WTC11 (cell line): Measurements from ENCODE around the gene SLC12A2. TPM values are rescaled to one million over a fixed set of nuclear protein-coding genes. Genes with fewer than 3 reads are reported as not detected.

ENCODE experiments used
- ATAC-seq: fragments of 200-7000 bp; cut with Tn5 transposase; 2 replicates; pipeline ENCODE4 v1.10.0; 2021; ENCODE audit warnings: mild to moderate bottlenecking, moderate library complexity
- CTCF ChIA-PET: fragments of 300-600 bp; sonication (Branson Sonifier 250); formaldehyde crosslinking; loops from one replicate; lab custom pipeline; 2021; ENCODE audit warnings: antibody characterized with exemption; lab: Charles Lee
- POLR2A ChIA-PET: fragments of 350-600 bp; sonication (Branson Sonifier 250); formaldehyde crosslinking; loops from one replicate; lab custom pipeline; 2021; ENCODE audit warnings: antibody characterized with exemption; lab: Charles Lee
- DNase-seq: peaks from one replicate; pipeline ENCODE4 v3.0.0; 2021; ENCODE audit warnings: low spot score
- H3K27ac Mint-ChIP-seq: 2 replicates; pipeline ENCODE4 v1.8.0; 2021; ENCODE audit warnings: mixed read lengths
- H3K27me3 Mint-ChIP-seq: 2 replicates; pipeline ENCODE4 v1.8.0; 2021; ENCODE audit warnings: low read depth, mild to moderate bottlenecking, moderate library complexity, mixed read lengths
- H3K36me3 Mint-ChIP-seq: 2 replicates; pipeline ENCODE4 v1.8.0; 2021; ENCODE audit warnings: mixed read lengths
- H3K4me1 Mint-ChIP-seq: 2 replicates; pipeline ENCODE4 v1.8.0; 2022; ENCODE audit warnings: mixed read lengths
- H3K4me3 Mint-ChIP-seq: 2 replicates; pipeline ENCODE4 v1.8.0; 2021; ENCODE audit warnings: mild to moderate bottlenecking, moderate library complexity, mixed read lengths
- H3K9me3 Mint-ChIP-seq: 2 replicates; pipeline ENCODE4 v1.8.0; 2021; ENCODE audit warnings: mixed read lengths
- EMX1 ChIP-seq: fragments of 250-450 bp; sonication (Bioruptor Pico); IDR thresholded peaks from 2 replicates; pipeline ENCODE4 v1.8.0; 2021; ENCODE audit warnings: mild to moderate bottlenecking
- FOXP4 ChIP-seq: sonication (generic); formaldehyde crosslinking; IDR thresholded peaks from 2 replicates; pipeline ENCODE4 v1.8.0; 2022; ENCODE audit warnings: mild to moderate bottlenecking, missing genetic modification reagents
- HMGXB4 ChIP-seq: sonication (generic); formaldehyde crosslinking; IDR thresholded peaks from 2 replicates; pipeline ENCODE4 v1.8.1; 2023; ENCODE audit warnings: mild to moderate bottlenecking, moderate library complexity, missing genetic modification reagents
- JUN ChIP-seq: sonication (generic); formaldehyde crosslinking; IDR thresholded peaks from 2 replicates; pipeline ENCODE4 v1.8.0; 2023; ENCODE audit warnings: mild to moderate bottlenecking, missing genetic modification reagents
- KAT7 ChIP-seq: sonication (generic); formaldehyde crosslinking; IDR thresholded peaks from 2 replicates; pipeline ENCODE4 v1.8.1; 2023; ENCODE audit warnings: missing genetic modification reagents, mild to moderate bottlenecking, borderline replicate concordance
- RORB ChIP-seq: fragments of 250-450 bp; sonication (Bioruptor Pico); IDR thresholded peaks from 2 replicates; pipeline ENCODE4 v1.9.0; 2021; ENCODE audit warnings: mild to moderate bottlenecking
- SMAD4 ChIP-seq: sonication (generic); formaldehyde crosslinking; IDR thresholded peaks from 2 replicates; pipeline ENCODE4 v1.8.0; 2022; ENCODE audit warnings: mild to moderate bottlenecking, missing genetic modification reagents
- TP53 ChIP-seq: sonication (generic); formaldehyde crosslinking; IDR thresholded peaks from 2 replicates; pipeline ENCODE4 v1.8.1; 2023; ENCODE audit warnings: mild to moderate bottlenecking, missing genetic modification reagents
- ZBTB21 ChIP-seq: sonication (generic); formaldehyde crosslinking; IDR thresholded peaks from 2 replicates; pipeline ENCODE4 v1.8.1; 2023; ENCODE audit warnings: mild to moderate bottlenecking, missing genetic modification reagents, borderline replicate concordance
- ZNF219 ChIP-seq: sonication (generic); formaldehyde crosslinking; IDR thresholded peaks from 2 replicates; pipeline ENCODE4 v1.8.0; 2023; ENCODE audit warnings: missing genetic modification reagents, mild to moderate bottlenecking, borderline replicate concordance
- ZNF232 ChIP-seq: sonication (generic); formaldehyde crosslinking; IDR thresholded peaks from 2 replicates; pipeline ENCODE4 v1.8.0; 2022; ENCODE audit warnings: mild to moderate bottlenecking, missing genetic modification reagents
- ZNF263 ChIP-seq: sonication (generic); formaldehyde crosslinking; IDR thresholded peaks from 2 replicates; pipeline ENCODE4 v1.8.1; 2022; ENCODE audit warnings: low read depth, mild to moderate bottlenecking, moderate library complexity, missing genetic modification reagents
- ZNF423 ChIP-seq: fragments of 250-450 bp; sonication (Bioruptor Pico); IDR thresholded peaks from 2 replicates; pipeline ENCODE4 v2.1.2; 2022; ENCODE audit warnings: mild to moderate bottlenecking, moderate library complexity
- ZNF671 ChIP-seq: fragments of 250-450 bp; sonication (Bioruptor Pico); IDR thresholded peaks from 2 replicates; pipeline ENCODE4 v1.8.0; 2021; ENCODE audit warnings: mild to moderate bottlenecking
- total RNA-seq: library from RNA; stranded (reverse); gene quantifications from 3 replicates; pipeline ENCODE4 v1.2.3, GENCODE V29; 2021
- TF ChIP-seq, protein P1 (sequence below): fragments of 250-450 bp; sonication (Bioruptor Pico); IDR thresholded peaks from 2 replicates; pipeline ENCODE4 v1.9.0; 2021; ENCODE audit warnings: mild to moderate bottlenecking, borderline replicate concordance
- TF ChIP-seq, protein P2 (sequence below): sonication (generic); formaldehyde crosslinking; IDR thresholded peaks from 2 replicates; pipeline ENCODE4 v1.8.1; 2023; ENCODE audit warnings: mild to moderate bottlenecking, missing genetic modification reagents, moderate library complexity
- TF ChIP-seq, protein P3 (sequence below): sonication (generic); formaldehyde crosslinking; IDR thresholded peaks from 2 replicates; pipeline ENCODE4 v1.8.0; 2023; ENCODE audit warnings: missing genetic modification reagents

SLC12A2 gene
- total RNA-seq, 1 experiment from 2014 or later = 8.4 TPM

- TF ChIP-seq, protein P1, sequence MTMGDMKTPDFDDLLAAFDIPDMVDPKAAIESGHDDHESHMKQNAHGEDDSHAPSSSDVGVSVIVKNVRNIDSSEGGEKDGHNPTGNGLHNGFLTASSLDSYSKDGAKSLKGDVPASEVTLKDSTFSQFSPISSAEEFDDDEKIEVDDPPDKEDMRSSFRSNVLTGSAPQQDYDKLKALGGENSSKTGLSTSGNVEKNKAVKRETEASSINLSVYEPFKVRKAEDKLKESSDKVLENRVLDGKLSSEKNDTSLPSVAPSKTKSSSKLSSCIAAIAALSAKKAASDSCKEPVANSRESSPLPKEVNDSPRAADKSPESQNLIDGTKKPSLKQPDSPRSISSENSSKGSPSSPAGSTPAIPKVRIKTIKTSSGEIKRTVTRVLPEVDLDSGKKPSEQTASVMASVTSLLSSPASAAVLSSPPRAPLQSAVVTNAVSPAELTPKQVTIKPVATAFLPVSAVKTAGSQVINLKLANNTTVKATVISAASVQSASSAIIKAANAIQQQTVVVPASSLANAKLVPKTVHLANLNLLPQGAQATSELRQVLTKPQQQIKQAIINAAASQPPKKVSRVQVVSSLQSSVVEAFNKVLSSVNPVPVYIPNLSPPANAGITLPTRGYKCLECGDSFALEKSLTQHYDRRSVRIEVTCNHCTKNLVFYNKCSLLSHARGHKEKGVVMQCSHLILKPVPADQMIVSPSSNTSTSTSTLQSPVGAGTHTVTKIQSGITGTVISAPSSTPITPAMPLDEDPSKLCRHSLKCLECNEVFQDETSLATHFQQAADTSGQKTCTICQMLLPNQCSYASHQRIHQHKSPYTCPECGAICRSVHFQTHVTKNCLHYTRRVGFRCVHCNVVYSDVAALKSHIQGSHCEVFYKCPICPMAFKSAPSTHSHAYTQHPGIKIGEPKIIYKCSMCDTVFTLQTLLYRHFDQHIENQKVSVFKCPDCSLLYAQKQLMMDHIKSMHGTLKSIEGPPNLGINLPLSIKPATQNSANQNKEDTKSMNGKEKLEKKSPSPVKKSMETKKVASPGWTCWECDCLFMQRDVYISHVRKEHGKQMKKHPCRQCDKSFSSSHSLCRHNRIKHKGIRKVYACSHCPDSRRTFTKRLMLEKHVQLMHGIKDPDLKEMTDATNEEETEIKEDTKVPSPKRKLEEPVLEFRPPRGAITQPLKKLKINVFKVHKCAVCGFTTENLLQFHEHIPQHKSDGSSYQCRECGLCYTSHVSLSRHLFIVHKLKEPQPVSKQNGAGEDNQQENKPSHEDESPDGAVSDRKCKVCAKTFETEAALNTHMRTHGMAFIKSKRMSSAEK = no peak
- TF ChIP-seq RORB (CRISPR knock-in tag) = no peak
- TF ChIP-seq ZBTB21 (CRISPR knock-in tag) = no peak
- TF ChIP-seq ZNF263 (CRISPR knock-in tag) = no peak
- no peak for TF ChIP-seq ZNF671 (CRISPR knock-in tag)
- TF ChIP-seq ZNF232 (CRISPR knock-in tag) = no peak
Observed at GRCh38 chr5:128216285-128216684, 132.7 kb downstream of the SLC12A2 start (continued).

DNA sequence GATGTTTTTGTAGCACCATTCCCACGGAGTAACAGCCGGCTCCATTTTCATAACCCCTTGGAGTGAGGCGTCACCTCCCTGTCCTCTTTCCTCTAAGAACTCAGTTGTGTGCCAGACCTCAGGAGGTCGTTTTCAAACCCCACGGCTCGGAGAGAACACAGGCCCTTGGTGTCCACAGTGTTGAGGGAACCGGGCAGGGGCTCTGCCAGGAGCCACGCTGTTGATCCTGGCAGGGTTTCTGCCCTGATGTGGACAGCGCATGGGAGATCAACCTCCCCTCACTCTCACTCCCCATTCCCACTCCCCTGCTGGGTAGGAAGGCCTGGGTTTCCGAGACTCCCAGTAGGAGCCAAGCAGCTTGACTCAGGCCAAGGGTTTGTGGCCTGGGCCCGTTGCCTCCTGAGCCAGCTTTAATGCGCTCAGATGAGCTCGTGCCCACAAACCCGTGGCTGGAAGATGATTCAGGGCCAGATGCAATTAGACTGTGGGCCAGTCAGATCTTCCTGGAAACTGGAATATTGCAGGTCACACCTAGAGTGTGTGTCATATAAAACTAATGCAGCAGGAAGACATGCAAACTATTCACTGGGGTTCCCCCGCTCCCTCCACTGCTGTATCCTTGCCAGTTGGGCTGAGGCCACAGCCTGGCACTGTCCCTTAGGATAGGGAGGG is 133.4 kb downstream of the SLC12A2 start:
- POLR2A ChIA-PET = no interaction called here
- CTCF ChIA-PET = no interaction called here
- Mint-ChIP-seq H3K4me1 (peaks cover 3% of the 10 kb centered on the region; the same call in 1 of the 2 replicates), H3K27me3 (no peaks in the 10 kb centered on the region), H3K4me3 (no peak overlapping the region), H3K36me3 (no peaks in the 10 kb centered on the region), H3K9me3 (no peaks in the 10 kb centered on the region; the same call in 1 of the 2 replicates)
- ATAC-seq (no peak), DNase-seq (no peak)
- TF ChIP-seq ZNF219 (CRISPR knock-in tag) = no peak
- no peak for TF ChIP-seq SMAD4 (CRISPR knock-in tag)
- no peak for TF ChIP-seq KAT7 (CRISPR knock-in tag)
- TF ChIP-seq FOXP4 (CRISPR knock-in tag) = no peak
- TF ChIP-seq ZNF423 (CRISPR knock-in tag) = no peak
- TF ChIP-seq, protein P2, sequence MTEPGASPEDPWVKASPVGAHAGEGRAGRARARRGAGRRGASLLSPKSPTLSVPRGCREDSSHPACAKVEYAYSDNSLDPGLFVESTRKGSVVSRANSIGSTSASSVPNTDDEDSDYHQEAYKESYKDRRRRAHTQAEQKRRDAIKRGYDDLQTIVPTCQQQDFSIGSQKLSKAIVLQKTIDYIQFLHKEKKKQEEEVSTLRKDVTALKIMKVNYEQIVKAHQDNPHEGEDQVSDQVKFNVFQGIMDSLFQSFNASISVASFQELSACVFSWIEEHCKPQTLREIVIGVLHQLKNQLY = no peak
- TF ChIP-seq HMGXB4 (CRISPR knock-in tag) = no peak
- TF ChIP-seq, all 79 proteins: peak for 0
- H3K27ac Mint-ChIP-seq = no peak overlapping the region

GRCh38 chr5:128220841-128221240 is 137.3 kb downstream of the SLC12A2 start:
- H3K27me3 Mint-ChIP-seq = no peaks in the 10 kb centered on the region
- no peak for ATAC-seq
- H3K4me3 Mint-ChIP-seq = no peak overlapping the region
- CTCF ChIA-PET = no interaction called here
- no peaks in the 10 kb centered on the region for H3K36me3 Mint-ChIP-seq
- POLR2A ChIA-PET = no interaction called here
- no peak for DNase-seq
- H3K27ac Mint-ChIP-seq = no peak overlapping the region
- no peaks in the 10 kb centered on the region for H3K4me1 Mint-ChIP-seq
- no peaks in the 10 kb centered on the region; the same call in 1 of the 2 replicates for H3K9me3 Mint-ChIP-seq
- TF ChIP-seq, protein P3, sequence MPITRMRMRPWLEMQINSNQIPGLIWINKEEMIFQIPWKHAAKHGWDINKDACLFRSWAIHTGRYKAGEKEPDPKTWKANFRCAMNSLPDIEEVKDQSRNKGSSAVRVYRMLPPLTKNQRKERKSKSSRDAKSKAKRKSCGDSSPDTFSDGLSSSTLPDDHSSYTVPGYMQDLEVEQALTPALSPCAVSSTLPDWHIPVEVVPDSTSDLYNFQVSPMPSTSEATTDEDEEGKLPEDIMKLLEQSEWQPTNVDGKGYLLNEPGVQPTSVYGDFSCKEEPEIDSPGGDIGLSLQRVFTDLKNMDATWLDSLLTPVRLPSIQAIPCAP (CRISPR knock-in tag) = no peak
- TF ChIP-seq JUN (CRISPR knock-in tag) (no peak), ZNF671 (CRISPR knock-in tag) (no peak), TP53 (CRISPR knock-in tag) (no peak), EMX1 (no peak)
